Stimulated activated naive B cell treated with anti-CD40 and anti-IgM and Interleukin-4, amounts not matched to agents 10 μg/mL and 1 μg/mL and 100 μg/mL, for 72 hours (primary cell): ENCODE results near the gene DCLK1.
"Not testable (repeated sequence)": the region's sequence is repeated elsewhere in the genome, so short reads cannot be mapped to it uniquely, and the experiment has no call there.

ENCODE experiments used
- ATAC-seq, 2 donors: fragments of 150-1000 bp; cut with Tn5 transposase; replicated peaks; 2 replicates each; pipeline ENCODE4 v1.10.0; 2021; ENCODE audit warnings: moderate library complexity in 1 of 2
- DNase-seq: peaks from one replicate; pipeline ENCODE4 v3.0.0; 2021
- H3K27ac Mint-ChIP-seq: one replicate; pipeline ENCODE4 v1.8.0; 2022; ENCODE audit warnings: mild to moderate bottlenecking, mixed read lengths
- H3K27me3 Mint-ChIP-seq, 2 donors: one replicate each; pipeline ENCODE4 v1.8.0; 2022; ENCODE audit warnings: mixed read lengths in 2 of 2
- H3K36me3 Mint-ChIP-seq, 2 donors: one replicate each; pipeline ENCODE4 v1.8.0; 2022; ENCODE audit warnings: mixed read lengths in 2 of 2, mild to moderate bottlenecking in 1 of 2
- H3K4me1 Mint-ChIP-seq, 2 donors: one replicate each; pipeline ENCODE4 v1.8.0; 2022; ENCODE audit warnings: mixed read lengths in 2 of 2, mild to moderate bottlenecking in 1 of 2
- H3K4me3 Mint-ChIP-seq, 2 donors: one replicate each; pipeline ENCODE4 v1.8.0; 2022; ENCODE audit warnings: mild to moderate bottlenecking in 2 of 2, mixed read lengths in 2 of 2, moderate library complexity in 1 of 2
- H3K9me3 Mint-ChIP-seq, 2 donors: one replicate each; pipeline ENCODE4 v1.8.0; 2022; ENCODE audit warnings: mixed read lengths in 2 of 2, mild to moderate bottlenecking in 1 of 2

The DCLK1 gene

GRCh38 chr13:35987572-35988513, 143.3 kb downstream of the DCLK1 start:
- no peak overlapping the region for H3K4me3 Mint-ChIP-seq
- peaks cover 4 to 6% of the 10 kb centered on the region in 2 donors for H3K27me3 Mint-ChIP-seq
- peaks cover 0 to 2% of the 10 kb centered on the region in 2 donors for H3K9me3 Mint-ChIP-seq
- ATAC-seq = no peak
- H3K27ac Mint-ChIP-seq = no peak overlapping the region
- no peak for DNase-seq
- H3K4me1 Mint-ChIP-seq = no peaks in the 10 kb centered on the region
- H3K36me3 Mint-ChIP-seq = no peaks in the 10 kb centered on the region

GRCh38 chr13:35984776-35985453, 146.3 kb downstream of the DCLK1 start:
- Mint-ChIP-seq H3K27me3 (peaks cover 4 to 6% of the 10 kb centered on the region in 2 donors), H3K9me3 (peaks cover 0 to 1% of the 10 kb centered on the region in 2 donors), H3K4me1 (no peaks in the 10 kb centered on the region), H3K36me3 (no peaks in the 10 kb centered on the region), H3K4me3 (no peak overlapping the region), H3K27ac (no peak overlapping the region)
- ATAC-seq (no peak), DNase-seq (no peak)

GRCh38 chr13:35984287-35984686, 146.9 kb downstream of the DCLK1 start:
- no peak overlapping the region for H3K27ac Mint-ChIP-seq
- H3K36me3 Mint-ChIP-seq = no peaks in the 10 kb centered on the region
- no peaks in the 10 kb centered on the region for H3K4me1 Mint-ChIP-seq
- ATAC-seq (no peak), DNase-seq (no peak)
- no peak overlapping the region for H3K4me3 Mint-ChIP-seq
- peaks cover 4 to 6% of the 10 kb centered on the region in 2 donors for H3K27me3 Mint-ChIP-seq
- peaks cover 0 to 1% of the 10 kb centered on the region in 2 donors for H3K9me3 Mint-ChIP-seq

GRCh38 chr13:35983703-35984102, 147.5 kb downstream of the DCLK1 start:
- not testable (repeated sequence) for H3K4me3 Mint-ChIP-seq, ATAC-seq, H3K27me3 Mint-ChIP-seq, DNase-seq, H3K36me3 Mint-ChIP-seq, H3K4me1 Mint-ChIP-seq, H3K27ac Mint-ChIP-seq, H3K9me3 Mint-ChIP-seq

- Mint-ChIP-seq H3K27me3 (peaks cover 3 to 6% of the 10 kb centered on the region in 2 donors), H3K4me1 (no peaks in the 10 kb centered on the region), H3K36me3 (no peaks in the 10 kb centered on the region), H3K9me3 (peaks cover 0 to 1% of the 10 kb centered on the region in 2 donors), H3K27ac (no peak overlapping the region), H3K4me3 (no peak overlapping the region)
- DNase-seq (no peak), ATAC-seq (no peak)
Observed at GRCh38 chr13:35983206-35983605, 148.0 kb downstream of the DCLK1 start.

- Mint-ChIP-seq H3K27me3 (no peaks in the 10 kb centered on the region), H3K27ac (no peak overlapping the region), H3K9me3 (peaks cover 5 to 7% of the 10 kb centered on the region in 2 donors), H3K4me3 (no peak overlapping the region), H3K4me1 (no peaks in the 10 kb centered on the region), H3K36me3 (no peaks in the 10 kb centered on the region)
- ATAC-seq (no peak), DNase-seq (no peak)
Observed at GRCh38 chr13:35979361-35979951, 151.7 kb downstream of the DCLK1 start.

GRCh38 chr13:35978607-35979316, 152.4 kb downstream of the DCLK1 start:
- Mint-ChIP-seq H3K9me3 (peaks cover 9% of the 10 kb centered on the region in 2 donors), H3K36me3 (no peaks in the 10 kb centered on the region), H3K4me3 (no peak overlapping the region), H3K4me1 (no peaks in the 10 kb centered on the region), H3K27me3 (no peaks in the 10 kb centered on the region), H3K27ac (no peak overlapping the region)
- DNase-seq (peak; percentile 2), ATAC-seq (peak in 1 of 2 donors; percentile 49)

GRCh38 chr13:35977060-35977459, 154.1 kb downstream of the DCLK1 start:
- H3K27me3 Mint-ChIP-seq = no peaks in the 10 kb centered on the region
- no peaks in the 10 kb centered on the region for H3K4me1 Mint-ChIP-seq
- H3K27ac Mint-ChIP-seq = no peak overlapping the region
- H3K4me3 Mint-ChIP-seq = no peak overlapping the region
- no peaks in the 10 kb centered on the region for H3K36me3 Mint-ChIP-seq
- no peak for DNase-seq
- ATAC-seq = no peak
- peaks cover 12 to 13% of the 10 kb centered on the region in 2 donors for H3K9me3 Mint-ChIP-seq

GRCh38 chr13:35976126-35976525, 155.1 kb downstream of the DCLK1 start:
- Mint-ChIP-seq H3K4me3 (no peak overlapping the region), H3K4me1 (no peaks in the 10 kb centered on the region), H3K36me3 (no peaks in the 10 kb centered on the region), H3K27me3 (no peaks in the 10 kb centered on the region), H3K9me3 (peaks cover 11 to 12% of the 10 kb centered on the region in 2 donors), H3K27ac (no peak overlapping the region)
- ATAC-seq = no peak
- DNase-seq = no peak

- not testable (repeated sequence) for H3K4me3 Mint-ChIP-seq, H3K36me3 Mint-ChIP-seq, H3K9me3 Mint-ChIP-seq, H3K27ac Mint-ChIP-seq, H3K27me3 Mint-ChIP-seq, ATAC-seq, H3K4me1 Mint-ChIP-seq, DNase-seq
Observed at GRCh38 chr13:35966951-35967350, 164.2 kb downstream of the DCLK1 start.

- Mint-ChIP-seq H3K27me3 (no peaks in the 10 kb centered on the region), H3K9me3 (peaks cover 6 to 7% of the 10 kb centered on the region in 2 donors), H3K4me1 (no peaks in the 10 kb centered on the region), H3K27ac (no peak overlapping the region), H3K4me3 (no peak overlapping the region), H3K36me3 (no peaks in the 10 kb centered on the region)
- ATAC-seq (no peak), DNase-seq (no peak)
Observed at GRCh38 chr13:35966024-35966423, 165.2 kb downstream of the DCLK1 start.

GRCh38 chr13:35965226-35965927, 165.8 kb downstream of the DCLK1 start:
- Mint-ChIP-seq H3K9me3 (peaks cover 6 to 7% of the 10 kb centered on the region in 2 donors), H3K36me3 (no peaks in the 10 kb centered on the region), H3K4me3 (no peak overlapping the region), H3K27me3 (no peaks in the 10 kb centered on the region), H3K27ac (no peak overlapping the region), H3K4me1 (no peaks in the 10 kb centered on the region)
- ATAC-seq = no peak
- DNase-seq = no peak

GRCh38 chr13:35964863-35965180, 166.4 kb downstream of the DCLK1 start:
- Mint-ChIP-seq H3K4me1 (no peaks in the 10 kb centered on the region), H3K9me3 (peaks cover 6 to 7% of the 10 kb centered on the region in 2 donors), H3K36me3 (no peaks in the 10 kb centered on the region), H3K27ac (no peak overlapping the region), H3K4me3 (no peak overlapping the region), H3K27me3 (no peaks in the 10 kb centered on the region)
- DNase-seq = no peak
- ATAC-seq = no peak
